Duodenal mucosa (tissue), 2 donors: ENCODE measurements around the gene CBX5.

Experiments
- H3K27ac ChIP-seq: one replicate; pipeline ENCODE4 v1.7.0; 2013; ENCODE audit warnings: low read depth, low read length
- H3K27me3 ChIP-seq, 2 donors: one replicate each; pipeline ENCODE4 v1.7.0; 2013; ENCODE audit warnings: low read length in 2 of 2, control low read depth in 1 of 2; ENCODE audit not compliant: insufficient read depth in 2 of 2, control insufficient read depth in 1 of 2
- H3K36me3 ChIP-seq, 2 donors: one replicate each; pipeline ENCODE4 v1.7.0; 2013; ENCODE audit warnings: low read length in 2 of 2, control low read depth in 1 of 2; ENCODE audit not compliant: insufficient read depth in 2 of 2, control insufficient read depth in 1 of 2
- H3K4me1 ChIP-seq, 2 donors: one replicate each; pipeline ENCODE4 v1.7.0; 2013; ENCODE audit warnings: low read length in 2 of 2, control low read depth in 1 of 2; ENCODE audit not compliant: insufficient read depth in 2 of 2, control insufficient read depth in 1 of 2
- H3K4me3 ChIP-seq, 2 donors: one replicate each; pipeline ENCODE4 v1.7.0; 2013; ENCODE audit warnings: low read length in 2 of 2, low read depth in 1 of 2
- H3K9ac ChIP-seq, 2 donors: one replicate each; pipeline ENCODE4 v1.7.0; 2013; ENCODE audit warnings: low read length in 2 of 2, low read depth in 1 of 2
- H3K9me3 ChIP-seq, 2 donors: one replicate each; pipeline ENCODE4 v1.7.0; 2013; ENCODE audit warnings: low read length in 2 of 2, control low read depth in 1 of 2; ENCODE audit not compliant: control insufficient read depth in 1 of 2

The CBX5 gene

GRCh38 chr12:54304187-54304810 is 24.4 kb upstream of the CBX5 start:
- peak overlapping the region in 1 of 2 donors; percentile 16 for H3K4me3 ChIP-seq
- H3K27me3 ChIP-seq = peaks cover 21 to 28% of the 10 kb centered on the region in 2 donors
- H3K9ac ChIP-seq = no peak overlapping the region
- H3K9me3 ChIP-seq = no peaks in the 10 kb centered on the region
- no peaks in the 10 kb centered on the region for H3K36me3 ChIP-seq
- peaks cover 20 to 32% of the 10 kb centered on the region in 2 donors for H3K4me1 ChIP-seq
- no peak overlapping the region for H3K27ac ChIP-seq

- Histone ChIP-seq H3K4me1 (peaks cover 20 to 32% of the 10 kb centered on the region in 2 donors), H3K4me3 (peak overlapping the region in 1 of 2 donors; percentile 16), H3K36me3 (no peaks in the 10 kb centered on the region), H3K9ac (no peak overlapping the region), H3K27me3 (peaks cover 24 to 31% of the 10 kb centered on the region in 2 donors), H3K9me3 (no peaks in the 10 kb centered on the region), H3K27ac (no peak overlapping the region)
These were observed 23.7 kb upstream of the CBX5 start for GRCh38 chr12:54303640-54304039.

DNA sequence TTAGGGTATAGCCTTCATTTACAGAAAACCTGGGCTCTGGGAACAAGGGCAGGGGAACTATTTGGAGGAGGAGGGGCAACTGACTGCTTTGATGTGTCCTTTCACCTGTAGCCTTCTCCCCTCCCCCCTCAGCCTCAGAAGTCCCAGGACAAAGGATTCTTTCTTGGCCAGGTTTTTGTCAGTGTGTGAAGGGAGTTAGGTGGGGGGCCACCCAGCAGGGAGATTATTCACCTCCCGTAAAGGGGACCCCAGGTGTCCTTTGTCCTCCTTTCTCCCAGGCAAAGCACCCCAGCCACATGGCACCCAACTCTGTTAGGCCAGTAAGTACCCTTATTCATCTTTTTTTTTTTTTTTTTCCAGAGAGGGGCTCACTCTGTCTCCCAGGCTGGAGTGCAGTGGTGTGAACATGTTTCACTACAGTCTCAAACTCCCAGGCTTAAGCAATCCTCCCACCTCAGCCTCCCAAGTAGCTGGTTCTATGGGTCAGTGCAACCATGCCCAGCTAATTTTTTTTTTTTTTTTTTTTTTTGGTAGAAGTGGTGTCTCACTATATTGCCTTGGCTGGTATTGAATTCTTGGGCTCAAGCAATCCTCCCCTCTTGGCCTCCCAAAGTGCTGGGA is 21.6 kb upstream of the CBX5 start:
- no peaks in the 10 kb centered on the region for H3K36me3 ChIP-seq
- H3K4me1 ChIP-seq = peaks cover 13 to 22% of the 10 kb centered on the region in 2 donors
- H3K27me3 ChIP-seq = peaks cover 24 to 31% of the 10 kb centered on the region in 2 donors
- no peak overlapping the region for H3K9ac ChIP-seq
- H3K27ac ChIP-seq = no peak overlapping the region
- peak overlapping the region; percentile 36 to 43 for H3K4me3 ChIP-seq
- no peaks in the 10 kb centered on the region for H3K9me3 ChIP-seq

GRCh38 chr12:54300732-54301427 is 21.0 kb upstream of the CBX5 start, which contains the start of gene NFE2:
Gene NFE2, minus strand, starts transcription at chr12:54301015. Its CDS starts 5,767 bp downstream, at chr12:54295248.
- Histone ChIP-seq H3K4me3 (peak within 1 kb of the TSS; percentile 36 to 43), H3K27ac (no peak within 1 kb of the TSS), H3K9ac (peak within 1 kb of the TSS in 1 of 2 donors; percentile 10), H3K27me3 (peaks cover 24 to 31% of the 10 kb centered on the region in 2 donors), H3K4me1 (peaks cover 13 to 22% of the 10 kb centered on the region in 2 donors), H3K36me3 (no peaks in the 10 kb centered on the region), H3K9me3 (no peaks in the 10 kb centered on the region)

GRCh38 chr12:54300225-54300731 is 20.4 kb upstream of the CBX5 start:
- Histone ChIP-seq H3K4me3 (peak overlapping the region in 1 of 2 donors; percentile 36), H3K4me1 (peaks cover 13 to 22% of the 10 kb centered on the region in 2 donors), H3K9me3 (no peaks in the 10 kb centered on the region), H3K27me3 (peaks cover 24 to 31% of the 10 kb centered on the region in 2 donors), H3K27ac (no peak overlapping the region), H3K9ac (peak overlapping the region in 1 of 2 donors; percentile 10), H3K36me3 (no peaks in the 10 kb centered on the region)

- no peak overlapping the region for H3K4me3 ChIP-seq
- H3K4me1 ChIP-seq = peaks cover 13 to 22% of the 10 kb centered on the region in 2 donors
- H3K27me3 ChIP-seq = peaks cover 24 to 31% of the 10 kb centered on the region in 2 donors
- H3K27ac ChIP-seq = no peak overlapping the region
- no peaks in the 10 kb centered on the region for H3K36me3 ChIP-seq
- no peak overlapping the region for H3K9ac ChIP-seq
- no peaks in the 10 kb centered on the region for H3K9me3 ChIP-seq
These were observed 19.7 kb upstream of the CBX5 start for GRCh38 chr12:54299515-54300224.

DNA sequence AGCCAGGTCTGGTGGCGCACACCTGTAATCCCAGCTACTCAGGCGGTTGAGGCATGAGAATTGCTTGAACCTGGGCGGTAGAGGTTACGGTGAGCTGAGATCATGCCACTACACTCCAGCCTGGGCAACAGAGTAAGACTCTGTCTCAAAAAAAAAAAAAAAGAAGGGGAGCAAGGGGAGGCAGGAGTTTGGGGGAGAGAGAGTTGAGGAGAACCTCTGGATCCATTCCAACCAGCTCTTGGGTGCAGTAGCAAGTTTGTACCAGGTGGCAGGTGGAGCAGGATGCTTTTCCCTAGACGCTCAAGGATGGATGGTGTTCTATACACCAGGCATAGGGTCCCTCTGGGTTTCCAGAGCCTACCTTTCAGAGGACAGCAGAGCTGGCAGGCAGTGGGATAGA is 19.0 kb upstream of the CBX5 start:
- no peaks in the 10 kb centered on the region for H3K36me3 ChIP-seq
- H3K9ac ChIP-seq = no peak overlapping the region
- H3K27me3 ChIP-seq = peaks cover 17 to 30% of the 10 kb centered on the region in 2 donors
- no peaks in the 10 kb centered on the region for H3K9me3 ChIP-seq
- no peak overlapping the region for H3K4me3 ChIP-seq
- no peak overlapping the region for H3K27ac ChIP-seq
- peaks cover 6 to 14% of the 10 kb centered on the region in 2 donors for H3K4me1 ChIP-seq

GRCh38 chr12:54296393-54297099 is 16.6 kb upstream of the CBX5 start:
- H3K36me3 ChIP-seq = no peaks in the 10 kb centered on the region
- no peak overlapping the region for H3K9ac ChIP-seq
- no peak overlapping the region for H3K4me3 ChIP-seq
- peaks cover 16 to 20% of the 10 kb centered on the region in 2 donors for H3K27me3 ChIP-seq
- H3K4me1 ChIP-seq = peaks cover 5 to 13% of the 10 kb centered on the region in 2 donors
- no peaks in the 10 kb centered on the region for H3K9me3 ChIP-seq
- no peak overlapping the region for H3K27ac ChIP-seq

- no peak overlapping the region for H3K27ac ChIP-seq
- no peaks in the 10 kb centered on the region for H3K9me3 ChIP-seq
- H3K4me1 ChIP-seq = no peaks in the 10 kb centered on the region
- peaks cover 10% of the 10 kb centered on the region in 2 donors for H3K27me3 ChIP-seq
- no peaks in the 10 kb centered on the region for H3K36me3 ChIP-seq
- H3K4me3 ChIP-seq = no peak overlapping the region
- H3K9ac ChIP-seq = no peak overlapping the region
These were observed 15.1 kb upstream of the CBX5 start for GRCh38 chr12:54294953-54295566.
